Measurements from ENCODE around the gene TTI1. TPM values are rescaled to one million over a fixed set of nuclear protein-coding genes. Genes with fewer than 3 reads are reported as not detected.

TTI1 gene
- total RNA-seq, 1 experiment from 2014 or later, result 54.0 TPM

GRCh38 chr20:37954190-37954589 lies 79.1 kb downstream of the TTI1 start:
- no peak for TF ChIP-seq CTCF (IDR thresholded peaks at IDR 0.05; ENCODE audit: unreplicated experiment)
- CTCF ChIA-PET, result no interaction called here
- Mint-ChIP-seq H3K36me3 (ENCODE audit: insufficient read depth, unreplicated experiment) (no peaks in the 10 kb centered on the region), H3K27me3 (ENCODE audit: unreplicated experiment) (peaks cover 59% of the 10 kb centered on the region), H3K9me3 (ENCODE audit: low read depth, unreplicated experiment) (no peaks in the 10 kb centered on the region), H3K27ac (ENCODE audit: unreplicated experiment) (no peak overlapping the region), H3K4me1 (ENCODE audit: low read depth, unreplicated experiment) (no peaks in the 10 kb centered on the region), H3K4me3 (ENCODE audit: low read depth, unreplicated experiment) (no peak overlapping the region)
- no peak for DNase-seq
- intact Hi-C loops (cut with micrococcal nuclease; ENCODE audit: unreplicated experiment), result no loop called here
- BruUV-seq (replicated peaks), result no TSS peak

GRCh38 chr20:37948956-37949355 lies 84.3 kb downstream of the TTI1 start:
- intact Hi-C loops (cut with micrococcal nuclease; ENCODE audit: unreplicated experiment), result no loop called here
- BruUV-seq (replicated peaks), result no TSS peak
- no peak for DNase-seq

GRCh38 chr20:37947943-37948342 lies 85.3 kb downstream of the TTI1 start:
- CTCF ChIA-PET, result no interaction called here

More at GRCh38 chr20:37948956-37949355, 84.3 kb downstream of the TTI1 start:
- CTCF ChIA-PET, result no interaction called here
- no peak for TF ChIP-seq CTCF (IDR thresholded peaks at IDR 0.05; ENCODE audit: unreplicated experiment)
- Mint-ChIP-seq H3K4me1 (ENCODE audit: low read depth, unreplicated experiment) (no peaks in the 10 kb centered on the region), H3K27me3 (ENCODE audit: unreplicated experiment) (peaks cover 45% of the 10 kb centered on the region), H3K27ac (ENCODE audit: unreplicated experiment) (no peak overlapping the region), H3K36me3 (ENCODE audit: insufficient read depth, unreplicated experiment) (no peaks in the 10 kb centered on the region), H3K4me3 (ENCODE audit: low read depth, unreplicated experiment) (no peak overlapping the region), H3K9me3 (ENCODE audit: low read depth, unreplicated experiment) (peaks cover 6% of the 10 kb centered on the region)

GRCh38 chr20:37946946-37947345 lies 86.3 kb downstream of the TTI1 start:
- intact Hi-C loops (cut with micrococcal nuclease; ENCODE audit: unreplicated experiment), result no loop called here
- no peaks in the 10 kb centered on the region for H3K36me3 Mint-ChIP-seq (ENCODE audit: insufficient read depth, unreplicated experiment)
- TF ChIP-seq CTCF (IDR thresholded peaks at IDR 0.05; ENCODE audit: unreplicated experiment), result no peak
- peaks cover 42% of the 10 kb centered on the region for H3K27me3 Mint-ChIP-seq (ENCODE audit: unreplicated experiment)
- H3K4me1 Mint-ChIP-seq (ENCODE audit: low read depth, unreplicated experiment), result no peaks in the 10 kb centered on the region
- H3K4me3 Mint-ChIP-seq (ENCODE audit: low read depth, unreplicated experiment), result no peak overlapping the region
- no peak for DNase-seq
- no peak overlapping the region for H3K27ac Mint-ChIP-seq (ENCODE audit: unreplicated experiment)
- H3K9me3 Mint-ChIP-seq (ENCODE audit: low read depth, unreplicated experiment), result peaks cover 6% of the 10 kb centered on the region
- CTCF ChIA-PET, result no interaction called here
- no TSS peak for BruUV-seq (replicated peaks)

More at GRCh38 chr20:37947943-37948342, 85.3 kb downstream of the TTI1 start:
- H3K27me3 Mint-ChIP-seq (ENCODE audit: unreplicated experiment), result peaks cover 42% of the 10 kb centered on the region
- no TSS peak for BruUV-seq (replicated peaks)
- H3K36me3 Mint-ChIP-seq (ENCODE audit: insufficient read depth, unreplicated experiment), result no peaks in the 10 kb centered on the region
- H3K27ac Mint-ChIP-seq (ENCODE audit: unreplicated experiment), result no peak overlapping the region
- H3K4me3 Mint-ChIP-seq (ENCODE audit: low read depth, unreplicated experiment), result no peak overlapping the region
- intact Hi-C loops (cut with micrococcal nuclease; ENCODE audit: unreplicated experiment), result no loop called here
- DNase-seq, result no peak
- TF ChIP-seq CTCF (IDR thresholded peaks at IDR 0.05; ENCODE audit: unreplicated experiment), result no peak
- peaks cover 6% of the 10 kb centered on the region for H3K9me3 Mint-ChIP-seq (ENCODE audit: low read depth, unreplicated experiment)
- no peaks in the 10 kb centered on the region for H3K4me1 Mint-ChIP-seq (ENCODE audit: low read depth, unreplicated experiment)
